Measurements from ENCODE around the gene LRTM2.

LRTM2 gene

DNA sequence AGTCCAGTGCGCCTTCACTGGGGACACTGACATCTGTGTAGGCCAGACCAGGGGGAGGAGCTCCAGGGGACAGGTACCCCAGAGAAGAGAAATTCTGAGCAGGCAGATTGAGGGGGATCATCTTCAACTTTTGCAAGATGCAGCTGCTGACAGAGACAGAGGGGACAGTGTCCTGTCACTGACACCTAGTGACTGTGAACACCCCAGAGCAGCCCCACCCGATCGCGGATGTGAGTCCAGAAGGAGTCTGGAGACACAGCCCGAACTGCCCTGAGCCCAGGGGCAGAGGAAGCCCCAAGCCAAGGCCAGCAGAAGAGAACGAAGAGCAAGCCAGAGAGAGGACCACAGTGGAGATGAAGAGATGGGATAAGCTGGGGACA, 21.7 kb upstream of the LRTM2 start:
- DNase-seq, result no peak

DNA sequence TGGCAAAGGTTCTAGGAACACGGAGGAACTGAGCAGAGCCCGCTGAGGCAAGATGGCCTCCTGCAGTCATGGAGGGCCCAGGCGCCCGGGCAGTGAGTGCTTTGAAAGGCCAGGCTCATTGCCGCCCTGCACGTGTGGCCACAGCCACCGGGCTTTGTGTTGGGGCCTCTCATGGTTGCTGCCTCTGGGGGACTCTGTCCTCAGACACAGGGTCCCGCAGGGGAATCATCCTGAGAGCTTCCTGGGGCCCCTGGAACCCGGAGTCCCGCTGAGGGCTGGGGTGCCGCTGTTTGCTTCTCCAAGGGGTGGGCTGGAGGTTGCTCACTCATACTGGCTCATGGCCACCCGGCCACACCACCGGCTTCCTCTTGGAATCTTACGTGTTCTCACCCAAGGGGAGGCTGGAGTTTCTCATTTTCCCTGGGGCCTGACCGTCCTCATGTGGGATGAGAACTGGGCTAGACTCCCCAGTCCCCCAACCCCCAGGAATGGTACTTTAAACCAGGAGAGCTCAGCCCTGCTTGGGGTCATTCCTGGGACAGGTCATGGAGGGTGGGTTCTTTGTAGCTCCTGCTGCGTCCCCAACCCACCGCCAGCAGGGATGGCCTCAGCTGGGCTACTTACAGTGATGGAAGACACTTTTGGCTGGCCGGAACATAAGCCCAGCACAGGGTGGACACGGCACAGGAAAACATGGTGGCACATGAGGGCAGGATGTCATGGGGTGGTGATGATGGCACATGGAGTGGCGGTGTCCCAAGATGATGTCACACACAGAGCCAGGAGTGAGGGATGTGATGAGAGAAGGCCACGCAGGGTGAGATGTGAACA, 21.1 kb upstream of the LRTM2 start:
- DNase-seq, result no peak

DNA sequence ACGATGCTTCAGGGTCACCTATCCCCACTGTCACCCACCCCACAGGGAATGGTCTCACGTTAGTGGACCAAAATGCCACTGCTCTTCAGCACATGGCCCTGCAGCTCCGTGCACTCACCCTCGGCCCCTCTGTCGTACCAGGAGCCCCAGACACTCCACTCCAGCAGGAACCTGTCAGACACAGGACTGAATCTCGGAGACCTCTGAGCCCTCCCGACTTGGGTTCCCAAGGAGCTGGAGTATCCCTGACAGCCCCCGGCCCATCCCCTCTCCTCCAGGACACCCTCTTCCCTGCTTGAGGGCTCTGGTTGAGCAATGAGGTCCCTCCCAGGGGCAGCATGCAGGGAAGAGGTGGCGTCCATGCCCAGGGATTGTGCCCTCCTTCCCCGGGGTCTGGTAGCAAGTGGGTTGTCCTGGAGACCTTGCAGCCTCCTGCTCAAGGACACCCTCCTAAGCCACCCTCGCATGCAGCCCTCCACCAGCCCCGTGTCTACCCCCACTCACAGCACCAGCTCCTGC, 20.4 kb upstream of the LRTM2 start:
- no peak for DNase-seq

DNA sequence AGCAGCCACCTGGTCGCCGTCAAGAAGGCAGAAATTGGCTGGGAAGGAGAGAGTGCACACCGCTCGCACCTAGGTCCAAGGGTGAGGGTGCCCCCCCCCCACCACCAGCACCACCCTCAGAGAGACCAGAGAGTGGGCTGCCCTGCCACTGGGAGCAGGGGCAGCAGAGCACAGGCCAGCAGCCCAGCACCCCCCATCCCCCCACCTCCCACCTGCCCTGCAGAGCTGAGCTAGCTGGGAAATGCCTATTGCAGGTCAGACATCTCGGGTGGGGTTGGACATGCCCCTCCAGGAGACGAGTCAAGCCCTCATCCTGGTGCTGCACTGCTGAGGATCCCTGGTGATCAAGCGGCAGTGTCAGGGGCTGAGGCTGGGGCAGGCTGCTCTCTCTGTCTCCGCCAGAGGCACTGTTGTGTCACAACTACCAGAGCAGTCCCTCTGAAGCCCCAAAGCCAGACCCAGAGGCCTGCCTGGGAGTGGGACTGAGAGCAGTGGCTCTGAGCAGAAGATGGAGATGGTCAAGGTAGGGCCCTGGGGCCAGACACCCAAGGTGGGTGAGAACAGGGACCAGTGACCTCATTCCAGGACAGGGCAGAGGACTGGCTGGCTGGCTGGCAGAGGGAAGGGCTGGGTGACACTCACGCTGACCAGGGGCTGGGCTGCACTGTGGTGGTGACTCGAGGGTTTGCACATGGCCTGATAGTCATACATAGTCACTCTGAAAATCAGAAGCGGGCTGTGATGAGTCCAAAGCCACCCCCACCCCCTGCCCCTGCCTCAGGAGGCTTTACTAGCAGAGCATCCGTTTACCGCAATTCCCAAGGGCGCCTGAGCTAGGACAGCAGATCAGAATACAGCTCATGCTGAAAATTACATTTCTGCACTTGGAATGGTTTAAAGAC, 19.7 kb upstream of the LRTM2 start:
- peak; percentile 54 for DNase-seq

DNA sequence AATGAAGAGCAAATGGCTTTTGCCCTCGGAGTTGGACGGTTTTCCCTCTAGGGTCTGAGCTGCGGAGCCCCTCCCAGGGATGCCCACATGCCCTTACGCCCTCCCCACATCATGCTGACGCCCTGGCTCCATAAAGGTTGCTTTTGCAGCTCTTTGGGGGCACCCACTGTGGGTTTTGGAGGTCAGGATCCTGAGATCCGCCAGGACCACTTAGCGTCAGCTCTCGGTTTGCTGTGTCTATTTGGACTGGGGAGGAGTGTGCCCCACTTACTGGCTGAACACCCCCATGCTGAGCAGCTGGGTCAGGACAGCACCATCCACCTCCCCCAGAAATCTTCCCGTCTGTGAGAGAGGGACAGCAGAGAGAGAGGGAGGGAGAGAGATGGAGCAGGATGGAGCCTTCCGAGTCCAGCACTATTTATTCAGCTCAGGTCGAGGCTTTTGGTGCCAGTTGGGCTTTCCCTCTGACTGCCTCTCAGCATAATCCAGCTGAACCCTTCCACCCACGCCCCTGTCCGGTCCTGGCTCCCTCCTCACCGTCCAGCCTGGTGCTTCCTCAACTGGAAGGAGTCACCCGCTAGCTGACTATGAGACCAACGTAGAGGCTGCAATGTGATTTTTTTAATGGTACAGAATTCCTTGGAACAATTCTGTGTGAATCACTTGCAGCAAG, 18.9 kb upstream of the LRTM2 start:
- DNase-seq, result peak; percentile 37

DNA sequence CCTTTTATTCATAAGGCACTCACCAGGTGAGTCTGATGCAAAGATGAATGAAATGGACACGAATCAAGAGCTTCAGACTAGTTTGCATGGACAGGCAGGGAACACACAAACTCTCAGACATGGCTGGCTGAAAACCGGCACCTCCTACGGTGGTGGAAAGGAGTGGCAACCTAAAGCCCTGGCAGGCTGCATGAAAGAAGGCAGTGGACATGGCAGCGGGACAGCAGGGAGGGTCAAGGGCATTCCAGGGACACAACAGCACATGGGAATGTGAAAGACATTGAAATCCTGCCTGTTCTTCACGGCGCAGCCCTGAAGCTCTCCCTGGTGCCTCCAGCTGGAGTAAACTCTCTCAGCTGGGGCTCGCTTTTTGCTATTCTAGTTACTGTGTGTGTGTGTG, 16.6 kb upstream of the LRTM2 start:
- no peak for DNase-seq

DNA sequence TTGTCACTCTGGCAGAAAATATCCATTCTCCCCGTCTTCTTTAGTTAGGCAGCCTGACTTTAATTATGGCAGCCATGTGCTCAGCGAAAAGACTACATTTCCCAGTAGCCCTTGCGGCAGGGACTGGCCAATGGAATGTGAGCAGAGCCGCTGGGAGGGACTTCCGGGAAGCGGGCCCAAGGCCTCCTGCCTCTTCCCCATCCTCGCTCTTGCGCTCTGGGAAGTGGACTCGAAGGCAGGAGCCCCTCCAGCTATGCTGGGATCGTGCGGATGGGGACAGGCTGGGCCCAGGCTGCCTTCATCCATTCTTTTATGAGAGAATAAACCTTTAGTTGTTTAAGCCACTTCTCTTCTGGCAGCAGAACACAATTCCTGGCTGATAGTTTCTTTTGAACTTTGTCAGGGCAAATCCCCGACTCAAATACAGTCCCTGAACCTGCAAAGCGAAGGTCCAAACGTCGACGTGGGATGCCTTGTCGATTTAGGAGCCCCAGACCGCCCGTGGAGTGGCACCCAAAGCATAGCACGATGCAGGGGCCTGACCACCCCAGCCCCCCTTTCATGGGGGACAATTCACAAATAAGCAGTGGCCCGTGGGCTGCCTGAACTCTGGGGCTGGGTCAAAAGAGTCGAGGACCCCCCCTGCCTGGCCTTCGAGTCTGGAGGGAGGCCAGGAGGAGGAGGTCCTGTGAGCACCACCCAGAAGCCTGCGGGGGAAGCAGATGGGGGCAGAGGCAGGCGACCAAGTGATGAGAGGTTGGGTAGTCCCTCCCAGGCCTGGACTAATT, 15.6 kb upstream of the LRTM2 start:
- peak; percentile 91 for DNase-seq

DNA sequence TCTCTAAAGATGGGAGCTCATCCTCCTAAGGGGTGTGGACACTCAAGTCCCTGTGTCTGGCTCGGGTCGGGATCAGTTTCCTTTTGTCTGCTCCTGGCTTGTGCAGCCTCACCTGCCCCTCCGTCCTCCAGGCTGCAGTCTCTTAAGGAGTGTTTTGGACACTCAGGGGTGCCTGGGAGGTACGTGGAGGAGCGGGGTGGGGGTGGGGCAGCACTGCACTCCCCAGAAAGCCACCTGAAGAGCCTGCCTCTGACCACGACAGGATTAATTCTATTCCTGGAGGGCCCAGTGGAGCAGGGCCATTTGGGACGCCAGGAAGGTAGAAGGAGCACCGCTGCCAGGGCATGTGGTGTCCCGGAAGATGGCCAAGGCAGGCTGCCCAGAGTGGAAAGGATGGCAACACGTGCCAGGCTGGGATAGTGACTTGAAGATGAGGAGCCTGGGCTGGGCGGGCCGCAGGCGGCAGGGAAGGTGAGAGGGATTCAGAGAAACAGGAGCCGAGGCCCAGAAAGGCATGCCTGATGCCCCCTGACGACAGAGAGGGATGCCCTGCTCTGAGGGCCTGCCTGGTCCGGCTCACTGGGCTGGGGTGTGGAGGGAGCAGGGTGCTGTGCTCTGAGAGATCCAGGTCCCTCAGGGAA, 14.8 kb upstream of the LRTM2 start:
- DNase-seq, result no peak

GRCh38 chr12:1806301-1807086, 13.9 kb upstream of the LRTM2 start:
- DNase-seq, result no peak

DNA sequence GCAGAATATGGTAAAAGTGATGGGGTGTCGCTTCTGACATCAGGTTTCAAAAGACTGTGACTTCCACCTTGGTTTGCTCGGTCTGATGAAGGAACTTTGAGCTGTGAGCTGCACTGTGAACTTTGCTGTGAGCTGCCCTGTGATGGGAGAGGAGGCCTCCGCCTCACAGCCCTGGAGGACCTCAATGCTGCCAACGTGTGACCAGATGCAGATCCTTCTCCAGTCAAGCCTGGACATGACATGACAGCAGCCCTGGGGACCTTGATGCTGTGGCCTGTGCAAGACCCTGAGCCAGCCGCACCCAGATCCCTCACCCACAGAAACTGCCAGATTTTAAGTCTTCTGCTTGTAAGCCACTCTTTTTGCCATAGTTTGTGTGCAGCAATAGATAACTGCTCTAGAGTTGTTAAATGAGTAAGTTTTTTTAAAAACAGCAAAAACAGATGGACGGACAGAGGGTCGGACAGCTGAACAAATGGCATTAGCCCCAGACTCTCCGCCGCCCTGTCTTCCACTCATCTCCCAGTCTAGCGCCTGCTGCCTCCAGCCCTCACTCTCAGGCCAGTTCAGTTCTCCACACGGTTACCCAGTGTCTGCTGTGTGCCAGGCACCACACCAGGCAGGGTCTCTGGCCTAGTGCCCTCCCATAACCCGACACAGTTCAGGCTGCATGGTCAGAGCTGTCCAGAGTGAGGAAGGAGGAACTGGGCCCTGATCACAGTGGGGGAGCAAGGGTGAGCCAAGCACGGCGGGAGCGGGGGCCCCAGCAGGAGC, 13.1 kb upstream of the LRTM2 start:
- no peak for DNase-seq

DNA sequence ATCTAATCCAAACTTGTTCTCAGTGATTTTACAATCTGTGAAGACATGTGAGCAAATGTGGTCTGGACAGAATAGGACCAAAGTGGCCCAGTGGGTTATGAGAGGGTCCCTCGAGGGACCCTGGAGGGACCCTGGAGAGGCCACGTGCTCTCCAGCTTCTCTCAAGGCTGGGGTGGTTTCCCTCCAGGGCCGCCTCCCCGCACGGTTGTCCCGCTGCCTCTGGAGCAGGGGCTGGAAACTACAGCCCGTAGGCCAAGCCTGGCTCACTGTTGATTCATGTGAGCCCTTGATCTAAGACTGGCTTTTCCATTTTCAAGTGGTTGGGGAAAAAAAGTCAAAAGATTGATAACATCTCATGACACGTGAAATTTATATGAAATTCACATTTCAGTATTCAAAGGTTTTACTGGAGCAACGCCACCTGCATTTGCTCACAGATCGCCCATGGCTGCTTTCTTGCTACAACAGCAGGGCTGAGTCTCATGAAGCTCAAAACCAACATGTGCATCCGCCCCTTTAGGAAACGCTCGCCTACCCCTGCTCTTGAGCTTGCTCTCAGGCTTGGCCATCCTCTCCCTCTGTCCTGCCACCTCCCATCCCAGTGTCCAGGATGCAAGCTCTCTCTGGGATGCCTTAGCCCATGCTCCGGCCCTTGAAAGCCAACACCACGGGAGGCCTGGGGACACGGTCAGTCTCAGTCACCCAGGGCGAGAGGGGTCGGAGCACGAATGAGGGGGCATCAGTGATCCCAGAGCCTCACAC, 12.1 kb upstream of the LRTM2 start:
- DNase-seq, result no peak

DNA sequence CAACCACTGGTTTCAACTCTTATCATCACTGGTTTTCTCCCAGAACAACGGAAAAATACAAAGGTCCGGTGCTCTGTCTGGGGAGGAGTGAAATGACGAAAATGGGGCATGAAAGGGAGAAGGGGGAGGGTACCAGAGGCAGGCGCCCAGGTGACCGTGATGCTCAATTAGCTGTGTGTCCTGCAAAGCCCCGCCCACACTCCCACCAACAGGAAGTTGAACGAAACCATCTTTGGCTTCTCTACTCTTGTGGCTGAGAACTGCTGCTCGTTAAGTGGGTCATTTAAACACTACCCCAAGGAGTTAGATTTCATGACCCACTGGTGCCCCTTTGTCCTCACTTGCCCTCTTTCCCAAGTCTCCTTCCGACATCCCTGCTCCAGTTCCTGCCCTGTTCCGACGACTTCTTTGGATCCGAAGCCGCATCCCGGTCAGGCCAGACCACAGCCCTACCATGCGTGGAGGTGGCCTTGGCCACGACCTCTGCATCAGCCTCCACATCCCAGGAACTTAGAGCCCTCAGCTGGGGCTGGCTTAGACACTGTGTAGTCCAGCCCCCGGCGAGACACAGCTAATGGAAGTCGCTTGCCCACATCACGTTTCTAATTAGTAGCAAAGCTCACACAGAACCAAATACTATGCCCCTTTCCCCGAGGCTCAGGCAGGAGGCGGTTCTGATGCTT, 11.4 kb upstream of the LRTM2 start:
- peak; percentile 19 for DNase-seq

GRCh38 chr12:1809591-1810190, 10.7 kb upstream of the LRTM2 start:
- DNase-seq, result peak; percentile 23

GRCh38 chr12:1810201-1810930, 10.0 kb upstream of the LRTM2 start:
- peak; percentile 32 for DNase-seq

GRCh38 chr12:1810931-1811280, 9.5 kb upstream of the LRTM2 start:
- no peak for DNase-seq

DNA sequence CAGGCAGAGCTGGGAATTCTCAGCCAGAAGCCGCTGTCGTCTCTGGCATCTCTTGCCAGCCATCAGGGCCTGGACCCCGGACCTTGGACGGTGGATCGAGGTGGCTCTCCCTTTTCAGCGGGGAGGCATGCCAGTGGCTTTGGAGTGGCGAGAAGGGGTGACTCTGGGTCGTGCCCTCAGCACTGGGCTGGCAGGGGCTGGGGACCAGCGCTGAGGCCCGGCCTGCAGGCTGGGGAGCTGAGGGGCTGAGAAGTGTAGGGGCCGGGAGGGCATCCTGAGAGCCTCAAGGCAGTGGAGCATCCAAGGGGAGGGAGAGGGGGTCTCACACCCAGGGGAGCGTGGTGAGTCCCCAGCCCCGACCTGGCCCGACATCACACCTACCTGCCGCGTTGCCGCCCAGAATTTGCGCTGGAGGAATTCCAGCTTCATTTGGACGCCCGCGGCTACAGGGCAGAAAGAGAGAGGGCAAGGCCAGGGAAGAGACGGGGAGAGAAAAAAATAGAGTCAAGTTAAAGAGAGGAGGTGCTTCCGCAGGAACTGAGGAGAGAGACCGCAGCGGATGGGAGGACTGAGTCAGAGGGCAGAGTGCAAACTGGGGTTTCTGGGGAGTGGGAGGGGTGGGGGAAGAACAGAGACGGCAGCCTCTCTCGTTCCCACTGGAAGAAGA, 9.0 kb upstream of the LRTM2 start:
- peak; percentile 70 for DNase-seq

DNA sequence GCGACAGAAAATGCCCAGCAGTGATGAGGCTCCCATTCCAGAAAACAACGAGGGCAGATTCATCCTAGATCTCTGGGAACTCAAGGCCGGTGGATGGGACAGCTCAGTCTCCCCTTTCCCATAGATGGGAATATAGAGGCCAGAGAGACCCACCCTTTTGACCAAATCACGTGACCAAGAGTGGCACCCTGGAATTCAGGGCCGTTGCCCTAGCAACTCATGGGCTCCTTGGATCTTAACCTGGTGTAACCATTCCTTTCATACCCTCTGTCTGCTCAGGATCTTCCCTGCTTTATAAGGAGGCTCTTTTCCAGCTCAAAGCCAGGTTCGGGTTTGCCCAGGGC, 8.4 kb upstream of the LRTM2 start:
- DNase-seq, result no peak
